22Rv1 (cell line): ENCODE measurements around the gene SETBP1.

Experiments used
- H3K27ac ChIP-seq: fragments of 450-650 bp; 2 replicates; pipeline ENCODE4 v1.5.1; 2017
- CTCF ChIP-seq: fragments of 450-650 bp; IDR thresholded peaks from 2 replicates; pipeline ENCODE4 v1.5.1; 2017; ENCODE audit warnings: mild to moderate bottlenecking
- ZFX ChIP-seq: fragments of 450-650 bp; IDR thresholded peaks from 2 replicates; pipeline ENCODE4 v1.6.1; 2017; ENCODE audit warnings: antibody characterized with exemption, borderline replicate concordance

The SETBP1 gene

GRCh38 chr18:44803019-44803650 lies 122.4 kb downstream of the SETBP1 start:
- TF ChIP-seq ZFX: no peak
- no peak for TF ChIP-seq CTCF
- H3K27ac ChIP-seq: peak overlapping the region; percentile 83

- TF ChIP-seq ZFX (no peak), CTCF (no peak)
- peak overlapping the region; percentile 83 for H3K27ac ChIP-seq
Measured at GRCh38 chr18:44804033-44804432, 123.3 kb downstream of the SETBP1 start.

GRCh38 chr18:44805176-44805575 lies 124.5 kb downstream of the SETBP1 start:
- no peak overlapping the region for H3K27ac ChIP-seq
- TF ChIP-seq CTCF (no peak), ZFX (no peak)

- TF ChIP-seq ZFX: no peak
- no peak for TF ChIP-seq CTCF
- no peak overlapping the region for H3K27ac ChIP-seq
Measured at GRCh38 chr18:44805643-44806042, 125.0 kb downstream of the SETBP1 start.

- TF ChIP-seq CTCF (no peak), ZFX (no peak)
- peak overlapping the region; percentile 10; the same call in 1 of the 2 replicates for H3K27ac ChIP-seq
Measured at GRCh38 chr18:44807766-44808165, 127.1 kb downstream of the SETBP1 start.

- no peak overlapping the region for H3K27ac ChIP-seq
- TF ChIP-seq CTCF: no peak
- TF ChIP-seq ZFX: no peak
Measured at GRCh38 chr18:44811572-44812125, 131.0 kb downstream of the SETBP1 start.

GRCh38 chr18:44812426-44812825 lies 131.7 kb downstream of the SETBP1 start:
- no peak for TF ChIP-seq ZFX
- no peak for TF ChIP-seq CTCF
- no peak overlapping the region for H3K27ac ChIP-seq
